Measurements from ENCODE around the gene OBI1.

The OBI1 gene

GRCh38 chr13:78655007-78655406 is 3.9 kb downstream of the OBI1 start (continued):
- TF ChIP-seq ZNF18 (tag by site-specific recombination; IDR thresholded peaks at IDR 0.05) (no peak), BCL11B (tag by site-specific recombination; IDR thresholded peaks at IDR 0.05; ENCODE audit: low read depth) (0 out of 2 replicates have a peak, but pooled peaks have one; percentile 44), ZNF548 (tag by site-specific recombination; IDR thresholded peaks at IDR 0.05) (no peak), ZNF394 (tag by site-specific recombination; IDR thresholded peaks at IDR 0.05; ENCODE audit: borderline replicate concordance) (no peak), ZNF114 (tag by site-specific recombination; IDR thresholded peaks at IDR 0.05) (no peak), ZBTB26 (tag by site-specific recombination; optimal IDR thresholded peaks at IDR 0.05) (no peak), ZNF707 (tag by site-specific recombination; IDR thresholded peaks at IDR 0.05) (no peak)
- TF ChIP-seq, protein P1, sequence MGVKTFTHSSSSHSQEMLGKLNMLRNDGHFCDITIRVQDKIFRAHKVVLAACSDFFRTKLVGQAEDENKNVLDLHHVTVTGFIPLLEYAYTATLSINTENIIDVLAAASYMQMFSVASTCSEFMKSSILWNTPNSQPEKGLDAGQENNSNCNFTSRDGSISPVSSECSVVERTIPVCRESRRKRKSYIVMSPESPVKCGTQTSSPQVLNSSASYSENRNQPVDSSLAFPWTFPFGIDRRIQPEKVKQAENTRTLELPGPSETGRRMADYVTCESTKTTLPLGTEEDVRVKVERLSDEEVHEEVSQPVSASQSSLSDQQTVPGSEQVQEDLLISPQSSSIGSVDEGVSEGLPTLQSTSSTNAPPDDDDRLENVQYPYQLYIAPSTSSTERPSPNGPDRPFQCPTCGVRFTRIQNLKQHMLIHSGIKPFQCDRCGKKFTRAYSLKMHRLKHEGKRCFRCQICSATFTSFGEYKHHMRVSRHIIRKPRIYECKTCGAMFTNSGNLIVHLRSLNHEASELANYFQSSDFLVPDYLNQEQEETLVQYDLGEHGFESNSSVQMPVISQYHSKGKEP (tag by site-specific recombination; IDR thresholded peaks at IDR 0.05), result peak; percentile 89

GRCh38 chr13:78652651-78653050 is 6.3 kb downstream of the OBI1 start:
- CTCF ChIA-PET, result interaction anchor here (0.6 kb wide), 1 partner anchor 17 kb away, joined by 3 read pairs; no protein-coding TSS in a partner anchor
- POLR2A ChIA-PET, result no interaction called here
- TF ChIP-seq ZNF214 (tag by site-specific recombination; IDR thresholded peaks at IDR 0.05; ENCODE audit: borderline replicate concordance) (no peak), ZNF571 (tag by site-specific recombination; IDR thresholded peaks at IDR 0.05) (no peak), ZNF37A (tag by site-specific recombination; IDR thresholded peaks at IDR 0.05) (no peak), ZNF155 (tag by site-specific recombination; IDR thresholded peaks at IDR 0.05) (no peak), ZNF830 (tag by site-specific recombination; IDR thresholded peaks at IDR 0.05; ENCODE audit: low read depth) (no peak), SALL2 (tag by site-specific recombination; IDR thresholded peaks at IDR 0.05; ENCODE audit: borderline replicate concordance) (no peak), ZNF473 (tag by site-specific recombination; IDR thresholded peaks at IDR 0.05) (no peak), HOXC10 (CRISPR knock-in tag; IDR thresholded peaks at IDR 0.05) (no peak), SCRT2 (tag by site-specific recombination; IDR thresholded peaks at IDR 0.05) (no peak), ZIC2 (tag by site-specific recombination; IDR thresholded peaks at IDR 0.05) (no peak)
- TF ChIP-seq, protein P2, sequence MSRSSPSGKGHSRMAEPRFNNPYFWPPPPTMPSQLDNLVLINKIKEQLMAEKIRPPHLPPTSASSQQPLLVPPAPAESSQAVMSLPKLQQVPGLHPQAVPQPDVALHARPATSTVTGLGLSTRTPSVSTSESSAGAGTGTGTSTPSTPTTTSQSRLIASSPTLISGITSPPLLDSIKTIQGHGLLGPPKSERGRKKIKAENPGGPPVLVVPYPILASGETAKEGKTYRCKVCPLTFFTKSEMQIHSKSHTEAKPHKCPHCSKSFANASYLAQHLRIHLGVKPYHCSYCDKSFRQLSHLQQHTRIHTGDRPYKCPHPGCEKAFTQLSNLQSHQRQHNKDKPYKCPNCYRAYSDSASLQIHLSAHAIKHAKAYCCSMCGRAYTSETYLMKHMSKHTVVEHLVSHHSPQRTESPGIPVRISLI (tag by site-specific recombination; IDR thresholded peaks at IDR 0.05), result no peak
- TF ChIP-seq, protein P3, sequence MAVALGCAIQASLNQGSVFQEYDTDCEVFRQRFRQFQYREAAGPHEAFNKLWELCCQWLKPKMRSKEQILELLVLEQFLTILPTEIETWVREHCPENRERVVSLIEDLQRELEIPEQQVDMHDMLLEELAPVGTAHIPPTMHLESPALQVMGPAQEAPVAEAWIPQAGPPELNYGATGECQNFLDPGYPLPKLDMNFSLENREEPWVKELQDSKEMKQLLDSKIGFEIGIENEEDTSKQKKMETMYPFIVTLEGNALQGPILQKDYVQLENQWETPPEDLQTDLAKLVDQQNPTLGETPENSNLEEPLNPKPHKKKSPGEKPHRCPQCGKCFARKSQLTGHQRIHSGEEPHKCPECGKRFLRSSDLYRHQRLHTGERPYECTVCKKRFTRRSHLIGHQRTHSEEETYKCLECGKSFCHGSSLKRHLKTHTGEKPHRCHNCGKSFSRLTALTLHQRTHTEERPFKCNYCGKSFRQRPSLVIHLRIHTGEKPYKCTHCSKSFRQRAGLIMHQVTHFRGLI (tag by site-specific recombination; IDR thresholded peaks at IDR 0.05), result no peak
- TF ChIP-seq, protein P4, sequence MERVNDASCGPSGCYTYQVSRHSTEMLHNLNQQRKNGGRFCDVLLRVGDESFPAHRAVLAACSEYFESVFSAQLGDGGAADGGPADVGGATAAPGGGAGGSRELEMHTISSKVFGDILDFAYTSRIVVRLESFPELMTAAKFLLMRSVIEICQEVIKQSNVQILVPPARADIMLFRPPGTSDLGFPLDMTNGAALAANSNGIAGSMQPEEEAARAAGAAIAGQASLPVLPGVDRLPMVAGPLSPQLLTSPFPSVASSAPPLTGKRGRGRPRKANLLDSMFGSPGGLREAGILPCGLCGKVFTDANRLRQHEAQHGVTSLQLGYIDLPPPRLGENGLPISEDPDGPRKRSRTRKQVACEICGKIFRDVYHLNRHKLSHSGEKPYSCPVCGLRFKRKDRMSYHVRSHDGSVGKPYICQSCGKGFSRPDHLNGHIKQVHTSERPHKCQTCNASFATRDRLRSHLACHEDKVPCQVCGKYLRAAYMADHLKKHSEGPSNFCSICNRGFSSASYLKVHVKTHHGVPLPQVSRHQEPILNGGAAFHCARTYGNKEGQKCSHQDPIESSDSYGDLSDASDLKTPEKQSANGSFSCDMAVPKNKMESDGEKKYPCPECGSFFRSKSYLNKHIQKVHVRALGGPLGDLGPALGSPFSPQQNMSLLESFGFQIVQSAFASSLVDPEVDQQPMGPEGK (tag by site-specific recombination; IDR thresholded peaks at IDR 0.05), result no peak
- TF ChIP-seq, protein P5, sequence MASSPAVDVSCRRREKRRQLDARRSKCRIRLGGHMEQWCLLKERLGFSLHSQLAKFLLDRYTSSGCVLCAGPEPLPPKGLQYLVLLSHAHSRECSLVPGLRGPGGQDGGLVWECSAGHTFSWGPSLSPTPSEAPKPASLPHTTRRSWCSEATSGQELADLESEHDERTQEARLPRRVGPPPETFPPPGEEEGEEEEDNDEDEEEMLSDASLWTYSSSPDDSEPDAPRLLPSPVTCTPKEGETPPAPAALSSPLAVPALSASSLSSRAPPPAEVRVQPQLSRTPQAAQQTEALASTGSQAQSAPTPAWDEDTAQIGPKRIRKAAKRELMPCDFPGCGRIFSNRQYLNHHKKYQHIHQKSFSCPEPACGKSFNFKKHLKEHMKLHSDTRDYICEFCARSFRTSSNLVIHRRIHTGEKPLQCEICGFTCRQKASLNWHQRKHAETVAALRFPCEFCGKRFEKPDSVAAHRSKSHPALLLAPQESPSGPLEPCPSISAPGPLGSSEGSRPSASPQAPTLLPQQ (tag by site-specific recombination; IDR thresholded peaks at IDR 0.05), result no peak
- TF ChIP-seq, protein P6, sequence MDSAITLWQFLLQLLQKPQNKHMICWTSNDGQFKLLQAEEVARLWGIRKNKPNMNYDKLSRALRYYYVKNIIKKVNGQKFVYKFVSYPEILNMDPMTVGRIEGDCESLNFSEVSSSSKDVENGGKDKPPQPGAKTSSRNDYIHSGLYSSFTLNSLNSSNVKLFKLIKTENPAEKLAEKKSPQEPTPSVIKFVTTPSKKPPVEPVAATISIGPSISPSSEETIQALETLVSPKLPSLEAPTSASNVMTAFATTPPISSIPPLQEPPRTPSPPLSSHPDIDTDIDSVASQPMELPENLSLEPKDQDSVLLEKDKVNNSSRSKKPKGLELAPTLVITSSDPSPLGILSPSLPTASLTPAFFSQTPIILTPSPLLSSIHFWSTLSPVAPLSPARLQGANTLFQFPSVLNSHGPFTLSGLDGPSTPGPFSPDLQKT (IDR thresholded peaks at IDR 0.05; ENCODE audit: borderline replicate concordance, low read depth, low read length), result no peak

More at GRCh38 chr13:78652651-78653050, 6.3 kb downstream of the OBI1 start:
- no peak overlapping the region for H3K4me3 ChIP-seq (ENCODE audit: low read depth, low read length)
- H3K27ac ChIP-seq (ENCODE audit: extremely low read depth, low read depth, low read length), result no peak overlapping the region
- no peaks in the 10 kb centered on the region for H3K4me1 ChIP-seq (ENCODE audit: control insufficient read depth, insufficient read depth, low read length)
- no peaks in the 10 kb centered on the region for H3K9me3 ChIP-seq (ENCODE audit: control insufficient read depth, insufficient read depth, low read depth, low read length)
- H3K36me3 ChIP-seq (ENCODE audit: control insufficient read depth in 2 of 2, insufficient read depth in 1 of 2, low read length in 2 of 2), result no peaks in the 10 kb centered on the region
